Caco-2 (cell line): ENCODE data around the gene TMED8. TPM values are rescaled to one million over a fixed set of nuclear protein-coding genes. Genes with fewer than 3 reads are reported as not detected.
"Not testable (repeated sequence)": the region's sequence is repeated elsewhere in the genome, so short reads cannot be mapped to it uniquely, and the experiment has no call there.

ENCODE experiments used
- BruUV-seq: library from RNA; stranded (reverse); fragments of 400-500 nt; replicated peaks from 2 replicates; lab custom pipeline; 2021; lab: Mats Ljungman, UMichigan
- CTCF ChIA-PET: fragments of 300-600 bp; sonication (Branson Sonifier 250); formaldehyde crosslinking; loops from one replicate; lab custom pipeline; 2022; ENCODE audit warnings: antibody characterized with exemption; lab: Charles Lee
- POLR2A ChIA-PET: fragments of 300-600 bp; sonication (Branson Sonifier 250); formaldehyde crosslinking; loops from one replicate; lab custom pipeline; 2022; ENCODE audit warnings: antibody characterized with exemption; lab: Charles Lee
- DNase-seq, 2 experiments: peaks; one replicate each; pipeline versions ENCODE4 v3.0.0 to v3.0.0-alpha.2; 2020 to 2022
- H3K27me3 ChIP-seq: replicated peaks from 2 replicates; pipeline ENCODE4 v1.6.0; 2011; ENCODE audit warnings: low read length; ENCODE audit not compliant: control insufficient read depth, insufficient read depth
- H3K36me3 ChIP-seq: 2 replicates; pipeline ENCODE4 v1.5.1; 2011; ENCODE audit warnings: low read length; ENCODE audit not compliant: control insufficient read depth, insufficient read depth
- H3K4me1 ChIP-seq: fragments of 250-450 bp; sonication (Bioruptor Pico); 2 replicates; pipeline ENCODE4 v1.5.1; 2020; ENCODE audit warnings: mild to moderate bottlenecking
- H3K4me3 ChIP-seq: 2 replicates; pipeline ENCODE4 v1.5.1; 2011; ENCODE audit warnings: low read depth, mild to moderate bottlenecking, control low read depth, low read length
- H3K9me3 ChIP-seq: fragments of 250-450 bp; sonication (Bioruptor Pico); 2 replicates; pipeline ENCODE4 v1.5.1; 2020; ENCODE audit warnings: mild to moderate bottlenecking, moderate library complexity
- H3K27ac Mint-ChIP-seq: one replicate; pipeline ENCODE4 v1.8.0; 2022; ENCODE audit warnings: mixed read lengths; ENCODE audit not compliant: unreplicated experiment
- H3K27me3 Mint-ChIP-seq: one replicate; pipeline ENCODE4 v1.8.0; 2022; ENCODE audit warnings: mixed read lengths; ENCODE audit not compliant: insufficient read depth, unreplicated experiment
- H3K36me3 Mint-ChIP-seq: one replicate; pipeline ENCODE4 v1.8.0; 2022; ENCODE audit warnings: mild to moderate bottlenecking, mixed read lengths; ENCODE audit not compliant: insufficient read depth, unreplicated experiment
- H3K4me1 Mint-ChIP-seq: one replicate; pipeline ENCODE4 v1.8.0; 2022; ENCODE audit warnings: low read depth, mixed read lengths; ENCODE audit not compliant: unreplicated experiment
- H3K4me3 Mint-ChIP-seq: one replicate; pipeline ENCODE4 v1.8.0; 2022; ENCODE audit warnings: mild to moderate bottlenecking, moderate library complexity, mixed read lengths; ENCODE audit not compliant: unreplicated experiment
- H3K9me3 Mint-ChIP-seq: one replicate; pipeline ENCODE4 v1.8.0; 2022; ENCODE audit warnings: mixed read lengths; ENCODE audit not compliant: unreplicated experiment
- intact Hi-C: fragments of 100-400 bp; cut with micrococcal nuclease; formaldehyde crosslinking; loops from one replicate; pipeline ENCODE4 v1.10.0; 2022; ENCODE audit not compliant: unreplicated experiment
- total RNA-seq: library from RNA; stranded (reverse); gene quantifications from 2 replicates; pipeline ENCODE4 v1.2.3, GENCODE V29; 2022
- TF ChIP-seq, protein P1 (sequence below), 2 experiments: fragments of 200-600 bp in 1 of 2; IDR thresholded peaks; 1 replicate in 1 of 2; 2 replicates in 1 of 2; pipeline versions ENCODE4 v1.5.1 to v1.8.0; 2011 to 2022; ENCODE audit warnings: antibody characterized with exemption in 1 of 2, control low read depth in 1 of 2, inconsistent platforms in 1 of 2, low read depth in 1 of 2, low read length in 1 of 2, mild to moderate bottlenecking in 1 of 2, moderate library complexity in 1 of 2; ENCODE audit not compliant: insufficient read depth in 1 of 2, severe bottlenecking in 1 of 2, unreplicated experiment in 1 of 2

The TMED8 gene
- total RNA-seq, 1 experiment from 2014 or later, result 14.1 TPM

DNA sequence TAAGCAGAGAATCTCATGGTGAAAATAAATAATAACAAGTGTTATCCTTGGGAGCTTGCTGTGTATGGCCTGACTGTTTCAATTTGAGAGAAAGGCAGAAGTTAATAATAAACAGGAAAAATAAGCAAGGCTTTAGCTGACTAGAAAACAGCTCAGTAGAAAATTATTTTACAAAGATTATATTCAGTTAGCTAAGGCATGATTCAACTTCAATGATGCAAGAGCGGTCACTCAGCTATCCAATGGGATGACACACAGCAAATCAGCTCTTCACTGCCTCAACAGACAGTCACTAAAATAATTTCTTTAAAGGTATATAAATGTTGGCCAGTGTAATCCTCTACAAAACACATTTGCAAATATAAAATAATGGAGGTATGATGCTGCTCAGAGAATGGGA lies 37.5 kb downstream of the TMED8 start:
- no peaks in the 10 kb centered on the region for H3K27me3 Mint-ChIP-seq
- peaks cover 5% of the 10 kb centered on the region for H3K4me1 ChIP-seq
- DNase-seq, result no peak
- no peak overlapping the region for H3K27ac Mint-ChIP-seq
- H3K4me3 ChIP-seq, result no peak overlapping the region
- H3K9me3 Mint-ChIP-seq, result no peaks in the 10 kb centered on the region
- no peaks in the 10 kb centered on the region for H3K27me3 ChIP-seq
- no TSS peak for BruUV-seq
- no peak overlapping the region for H3K4me3 Mint-ChIP-seq
- H3K36me3 ChIP-seq, result no peaks in the 10 kb centered on the region
- TF ChIP-seq, protein P1, sequence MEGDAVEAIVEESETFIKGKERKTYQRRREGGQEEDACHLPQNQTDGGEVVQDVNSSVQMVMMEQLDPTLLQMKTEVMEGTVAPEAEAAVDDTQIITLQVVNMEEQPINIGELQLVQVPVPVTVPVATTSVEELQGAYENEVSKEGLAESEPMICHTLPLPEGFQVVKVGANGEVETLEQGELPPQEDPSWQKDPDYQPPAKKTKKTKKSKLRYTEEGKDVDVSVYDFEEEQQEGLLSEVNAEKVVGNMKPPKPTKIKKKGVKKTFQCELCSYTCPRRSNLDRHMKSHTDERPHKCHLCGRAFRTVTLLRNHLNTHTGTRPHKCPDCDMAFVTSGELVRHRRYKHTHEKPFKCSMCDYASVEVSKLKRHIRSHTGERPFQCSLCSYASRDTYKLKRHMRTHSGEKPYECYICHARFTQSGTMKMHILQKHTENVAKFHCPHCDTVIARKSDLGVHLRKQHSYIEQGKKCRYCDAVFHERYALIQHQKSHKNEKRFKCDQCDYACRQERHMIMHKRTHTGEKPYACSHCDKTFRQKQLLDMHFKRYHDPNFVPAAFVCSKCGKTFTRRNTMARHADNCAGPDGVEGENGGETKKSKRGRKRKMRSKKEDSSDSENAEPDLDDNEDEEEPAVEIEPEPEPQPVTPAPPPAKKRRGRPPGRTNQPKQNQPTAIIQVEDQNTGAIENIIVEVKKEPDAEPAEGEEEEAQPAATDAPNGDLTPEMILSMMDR (IDR thresholded peaks at IDR 0.05; ENCODE audit: insufficient read depth in 1 of 2, low read depth in 1 of 2, low read length in 1 of 2, severe bottlenecking in 1 of 2, unreplicated experiment in 1 of 2), result no peak
- H3K9me3 ChIP-seq, result 0 out of 2 replicates have a peak, but pooled peaks cover 2% of the 10 kb centered on the region
- POLR2A ChIA-PET, result interaction anchor here (0.6 kb wide), 1 partner anchor 23 kb away, joined by 3 read pairs; no protein-coding TSS in a partner anchor
- H3K4me1 Mint-ChIP-seq, result peaks cover 7% of the 10 kb centered on the region
- intact Hi-C loops, result no loop called here
- H3K36me3 Mint-ChIP-seq, result no peaks in the 10 kb centered on the region
- CTCF ChIA-PET, result no interaction called here

GRCh38 chr14:77338302-77338701 lies 38.6 kb downstream of the TMED8 start:
- ChIA-PET CTCF (no interaction called here), POLR2A (no interaction called here)
- no peak for DNase-seq
- Mint-ChIP-seq H3K4me3 (no peak overlapping the region), H3K27me3 (no peaks in the 10 kb centered on the region), H3K4me1 (peaks cover 7% of the 10 kb centered on the region), H3K9me3 (no peaks in the 10 kb centered on the region), H3K36me3 (no peaks in the 10 kb centered on the region), H3K27ac (peak overlapping the region; percentile 32)
- Histone ChIP-seq H3K27me3 (no peaks in the 10 kb centered on the region), H3K4me3 (no peak overlapping the region), H3K4me1 (peaks cover 5% of the 10 kb centered on the region), H3K9me3 (0 out of 2 replicates have a peak, but pooled peaks cover 2% of the 10 kb centered on the region), H3K36me3 (no peaks in the 10 kb centered on the region)
- TF ChIP-seq, protein P1 (IDR thresholded peaks at IDR 0.05; ENCODE audit: insufficient read depth in 1 of 2, low read depth in 1 of 2, low read length in 1 of 2, severe bottlenecking in 1 of 2, unreplicated experiment in 1 of 2), result no peak
- intact Hi-C loops, result no loop called here
- no TSS peak for BruUV-seq

- no peak overlapping the region for H3K27ac Mint-ChIP-seq
- H3K36me3 Mint-ChIP-seq, result no peaks in the 10 kb centered on the region
- H3K36me3 ChIP-seq, result no peaks in the 10 kb centered on the region
Measured at GRCh38 chr14:77337880-77338279, 39.0 kb downstream of the TMED8 start.

DNA sequence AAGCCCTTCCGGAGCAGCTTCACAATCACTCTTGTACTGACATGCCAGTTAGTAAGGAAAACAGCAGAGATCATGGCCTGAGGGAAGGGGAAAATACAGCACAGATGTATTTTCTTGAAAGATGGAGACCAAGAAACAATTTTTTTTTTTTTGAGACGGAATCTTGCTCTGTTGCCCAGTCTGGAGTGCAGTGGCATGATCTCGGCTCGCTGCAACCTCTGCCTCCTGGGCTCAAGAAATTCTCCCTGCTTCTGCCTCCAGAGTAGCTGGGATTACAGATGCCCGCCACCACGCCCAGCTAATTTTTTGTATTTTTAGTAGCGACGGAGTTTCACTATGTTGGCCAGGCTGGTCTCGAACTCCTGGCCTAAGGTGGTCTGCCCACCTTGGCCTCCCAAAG lies 39.6 kb downstream of the TMED8 start:
- H3K36me3 Mint-ChIP-seq, H3K9me3 ChIP-seq, DNase-seq, H3K4me3 ChIP-seq, H3K4me1 Mint-ChIP-seq, H3K4me3 Mint-ChIP-seq, H3K36me3 ChIP-seq, H3K27me3 Mint-ChIP-seq, H3K27ac Mint-ChIP-seq, intact Hi-C loops, POLR2A ChIA-PET, H3K4me1 ChIP-seq, H3K27me3 ChIP-seq, BruUV-seq, H3K9me3 Mint-ChIP-seq: not testable (repeated sequence)
- CTCF ChIA-PET, result interaction anchor here (1.4 kb wide), 1 partner anchor 72 kb away, joined by 3 read pairs; no protein-coding TSS in a partner anchor

More at GRCh38 chr14:77337880-77338279, 39.0 kb downstream of the TMED8 start:
- TF ChIP-seq, protein P1 (IDR thresholded peaks at IDR 0.05; ENCODE audit: insufficient read depth in 1 of 2, low read depth in 1 of 2, low read length in 1 of 2, severe bottlenecking in 1 of 2, unreplicated experiment in 1 of 2), result no peak
- ChIA-PET POLR2A (no interaction called here), CTCF (no interaction called here)
- H3K27me3 ChIP-seq, result no peaks in the 10 kb centered on the region
- Mint-ChIP-seq H3K9me3 (no peaks in the 10 kb centered on the region), H3K4me3 (no peak overlapping the region), H3K27me3 (no peaks in the 10 kb centered on the region), H3K4me1 (peaks cover 7% of the 10 kb centered on the region)
- no peak for DNase-seq
- intact Hi-C loops, result no loop called here
- H3K4me3 ChIP-seq, result no peak overlapping the region
- no TSS peak for BruUV-seq
- 0 out of 2 replicates have a peak, but pooled peaks cover 2% of the 10 kb centered on the region for H3K9me3 ChIP-seq
- H3K4me1 ChIP-seq, result peaks cover 5% of the 10 kb centered on the region
